ENCODE data around the gene RBM34. TPM values are rescaled to one million over a fixed set of nuclear protein-coding genes. Genes with fewer than 3 reads are reported as not detected.

The RBM34 gene
- total RNA-seq, 6 experiments from 2014 or later, result 16.6 to 37.7 (median 24.7) TPM

GRCh38 chr1:235122348-235122747 lies 38.7 kb downstream of the RBM34 start:
- whole genome bisulfite sequencing (ENCODE audit: insufficient coverage, low coverage, low lambda C conversion rate, missing lambda C conversion rate), result 63% methylated on average over 1 of the region's 1 CpG
- peaks cover 5 to 40% (median 12%) of the 10 kb centered on the region in 4 donors for H3K36me3 ChIP-seq
- intact Hi-C loops (cut with DNase I), result no loop called here
- H3K27me3 ChIP-seq, result no peaks in the 10 kb centered on the region
- DNase-seq (no peak), ATAC-seq (no peak)
- no peak overlapping the region for H3K4me3 ChIP-seq
- no peaks in the 10 kb centered on the region for H3K9me3 ChIP-seq
- peaks cover 0 to 14% (median 2%) of the 10 kb centered on the region in 4 donors for H3K4me1 ChIP-seq
- TF ChIP-seq POLR2A (IDR thresholded peaks at IDR 0.05) (no peak), CTCF (IDR thresholded peaks at IDR 0.05) (no peak)
- no peak overlapping the region for H3K27ac ChIP-seq

GRCh38 chr1:235113183-235113917 lies 47.7 kb downstream of the RBM34 start:
- no peak overlapping the region for H3K4me3 ChIP-seq
- no peaks in the 10 kb centered on the region for H3K27me3 ChIP-seq
- no peaks in the 10 kb centered on the region for H3K9me3 ChIP-seq
- DNase-seq, result peak in 1 of 3 donors; percentile 14
- H3K4me1 ChIP-seq, result no peaks in the 10 kb centered on the region
- no peak overlapping the region for H3K27ac ChIP-seq
- ATAC-seq, result no peak
- peaks cover 0 to 83% (median 21%) of the 10 kb centered on the region in 4 donors for H3K36me3 ChIP-seq
- intact Hi-C loops (cut with DNase I), result no loop called here
- 86% methylated on average over 4 of the region's 7 CpGs for WGBS (ENCODE audit: insufficient coverage, low coverage, low lambda C conversion rate, missing lambda C conversion rate)
- TF ChIP-seq POLR2A (IDR thresholded peaks at IDR 0.05) (no peak), CTCF (IDR thresholded peaks at IDR 0.05) (no peak)

GRCh38 chr1:235112297-235113182 lies 48.5 kb downstream of the RBM34 start:
- peaks cover 0 to 75% (median 19%) of the 10 kb centered on the region in 4 donors for H3K36me3 ChIP-seq
- H3K4me3 ChIP-seq, result no peak overlapping the region
- no peaks in the 10 kb centered on the region for H3K4me1 ChIP-seq
- no peak overlapping the region for H3K27ac ChIP-seq
- peak in 2 of 4 donors; percentile 26 to 40 for ATAC-seq
- DNase-seq, result peak in 1 of 3 donors; percentile 23
- no peaks in the 10 kb centered on the region for H3K27me3 ChIP-seq
- 83% methylated on average over 6 of the region's 6 CpGs for WGBS (ENCODE audit: insufficient coverage, low coverage, low lambda C conversion rate, missing lambda C conversion rate)
- intact Hi-C loops (cut with DNase I), result no loop called here
- no peaks in the 10 kb centered on the region for H3K9me3 ChIP-seq
- TF ChIP-seq POLR2A (IDR thresholded peaks at IDR 0.05) (no peak), CTCF (IDR thresholded peaks at IDR 0.05) (no peak)

GRCh38 chr1:235111107-235111506 lies 49.9 kb downstream of the RBM34 start:
- Histone ChIP-seq H3K4me3 (no peak overlapping the region), H3K27ac (no peak overlapping the region), H3K27me3 (no peaks in the 10 kb centered on the region), H3K4me1 (no peaks in the 10 kb centered on the region), H3K36me3 (peaks cover 0 to 67% (median 18%) of the 10 kb centered on the region in 4 donors), H3K9me3 (no peaks in the 10 kb centered on the region)
- intact Hi-C loops (cut with DNase I), result no loop called here
- WGBS (ENCODE audit: insufficient coverage, low coverage, low lambda C conversion rate, missing lambda C conversion rate), result 89% methylated on average over 3 of the region's 3 CpGs
- no peak for TF ChIP-seq POLR2A (IDR thresholded peaks at IDR 0.05)
- TF ChIP-seq CTCF (IDR thresholded peaks at IDR 0.05), result no peak
- DNase-seq, result no peak
- ATAC-seq, result no peak

Data from right lobe of liver (tissue), 6 donors.